Stimulated activated CD8-positive, alpha-beta memory T cell treated with anti-CD3 and anti-CD28 coated beads, Interleukin-4, amount 100 ng/mL, for 4 hours (primary cell): ENCODE measurements around the gene BBLN.

Source experiments
- DNase-seq, 2 donors: peaks; one replicate each; pipeline ENCODE4 v3.0.0-alpha.2; 2020; ENCODE audit warnings: low read depth in 2 of 2, low spot score in 1 of 2

The BBLN gene

DNA sequence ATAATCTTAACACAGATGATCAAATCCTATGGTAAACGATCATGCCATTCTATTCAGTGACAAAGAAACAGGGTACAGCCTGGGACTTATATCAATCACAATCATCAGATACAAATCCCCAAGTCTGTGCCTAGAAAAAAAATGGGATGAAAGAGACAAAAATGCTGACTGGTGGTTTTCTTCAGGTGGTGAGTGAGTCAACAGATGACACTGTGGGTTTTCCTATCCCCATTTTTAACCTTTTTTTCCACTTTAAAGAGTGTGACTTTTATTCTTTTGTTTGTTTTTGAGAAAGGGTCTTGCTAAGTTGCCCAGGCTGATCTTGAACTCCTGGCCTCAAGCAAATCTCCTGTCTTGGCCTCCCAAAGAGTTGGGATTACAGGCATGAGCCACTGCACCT lies 28.1 kb downstream of the BBLN start:
- DNase-seq, result no peak

DNA sequence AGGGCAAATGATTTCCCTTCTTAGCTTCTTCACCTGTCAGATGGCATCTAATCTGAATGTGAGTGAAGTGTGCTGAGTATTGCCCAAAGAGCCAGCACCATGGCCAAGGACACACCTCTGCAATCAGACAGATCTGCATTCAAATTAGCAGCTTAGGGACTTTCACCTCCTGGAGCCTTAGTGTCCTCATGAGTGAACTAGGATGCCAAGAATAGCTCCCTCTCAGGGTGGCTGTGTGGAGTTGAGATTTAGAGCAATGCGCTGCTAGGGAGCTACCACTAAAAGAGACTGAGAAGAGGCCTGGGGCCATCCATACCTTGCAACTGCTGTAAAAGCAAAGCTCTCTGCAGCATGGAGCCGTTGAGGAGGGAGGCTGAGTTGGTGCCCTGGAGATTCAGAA lies 29.9 kb downstream of the BBLN start:
- DNase-seq, result no peak

DNA sequence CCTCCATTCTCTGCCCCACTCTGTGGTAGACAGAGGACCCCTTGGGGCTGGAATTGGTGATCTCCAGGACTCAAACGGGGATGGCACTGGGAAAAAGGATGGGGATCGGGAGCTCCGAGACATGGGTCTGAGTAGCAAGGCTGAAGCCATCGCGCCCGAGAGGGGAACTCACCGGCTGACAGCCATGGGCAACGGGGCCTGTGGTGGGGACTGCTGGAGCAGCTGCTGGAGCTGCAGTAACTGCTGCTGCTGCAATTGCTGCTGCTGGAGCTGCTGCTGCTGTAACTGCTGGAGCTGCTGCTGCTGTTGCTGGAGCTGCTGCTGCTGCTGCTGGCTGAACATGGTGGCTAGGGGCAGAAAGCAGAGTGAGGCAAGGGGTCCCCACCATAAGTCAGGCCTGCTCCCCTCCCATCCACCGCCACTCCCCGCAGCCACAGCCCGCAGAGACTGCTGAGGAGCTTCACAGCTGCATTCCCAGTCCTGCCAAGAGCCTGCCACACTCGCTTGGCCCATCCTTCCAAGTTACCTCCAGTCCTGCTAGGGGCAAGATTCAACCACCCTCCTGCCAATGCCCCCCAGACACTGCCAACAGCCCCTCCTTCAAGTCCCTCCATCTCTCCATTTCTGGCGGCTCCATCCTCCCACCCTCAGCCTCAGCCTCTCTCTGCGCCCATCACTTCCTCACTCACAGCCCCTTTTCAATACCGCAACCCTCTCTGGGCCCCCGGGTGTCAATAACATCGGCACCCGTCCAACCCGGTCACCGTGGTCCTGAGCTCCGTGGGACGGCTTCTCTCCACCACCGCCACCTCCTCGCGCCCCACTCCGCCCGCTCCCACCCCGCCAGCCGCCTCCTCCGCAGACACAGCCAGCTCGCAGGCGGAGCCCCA lies 30.7 kb downstream of the BBLN start:
- DNase-seq, result no peak

DNA sequence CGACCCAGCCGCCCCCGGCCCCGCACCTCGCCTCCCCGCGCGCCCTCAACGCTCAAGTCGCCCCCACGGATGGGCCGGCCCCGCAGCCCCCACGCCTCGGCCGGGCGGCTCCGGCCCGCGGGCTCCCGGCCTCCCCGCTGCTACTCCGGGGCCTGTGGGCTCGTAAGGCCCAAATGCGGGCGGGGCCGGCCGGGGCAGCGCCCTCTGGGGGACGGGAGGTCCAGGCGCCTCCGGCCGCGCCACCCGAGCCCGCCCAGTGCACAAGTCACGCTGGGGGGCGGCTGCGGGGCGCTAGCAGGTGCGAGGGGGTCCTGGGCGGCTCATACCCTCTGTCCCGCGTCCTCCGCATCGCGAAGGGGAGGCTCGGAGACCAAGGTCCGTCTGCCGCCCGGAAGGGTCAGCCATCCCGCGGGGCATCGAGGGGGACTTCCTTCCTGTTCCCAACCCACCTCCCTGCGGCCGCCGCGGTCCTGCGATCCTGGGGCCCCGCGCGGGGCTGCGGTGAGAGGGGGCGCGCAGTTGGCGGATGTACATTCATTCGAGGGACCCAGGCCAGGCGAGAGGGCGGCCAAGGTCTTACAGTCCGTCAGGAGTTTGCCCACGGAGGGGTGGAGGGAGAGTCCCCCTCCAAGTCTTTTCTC lies 31.5 kb downstream of the BBLN start, which contains the start of gene CIZ1:
Gene CIZ1, minus strand, starts transcription at position 167 of the 641 bp plus-strand sequence. CDS start 715 bp downstream, outside the sequence.
- peak; percentile 38 to 42 for DNase-seq

DNA sequence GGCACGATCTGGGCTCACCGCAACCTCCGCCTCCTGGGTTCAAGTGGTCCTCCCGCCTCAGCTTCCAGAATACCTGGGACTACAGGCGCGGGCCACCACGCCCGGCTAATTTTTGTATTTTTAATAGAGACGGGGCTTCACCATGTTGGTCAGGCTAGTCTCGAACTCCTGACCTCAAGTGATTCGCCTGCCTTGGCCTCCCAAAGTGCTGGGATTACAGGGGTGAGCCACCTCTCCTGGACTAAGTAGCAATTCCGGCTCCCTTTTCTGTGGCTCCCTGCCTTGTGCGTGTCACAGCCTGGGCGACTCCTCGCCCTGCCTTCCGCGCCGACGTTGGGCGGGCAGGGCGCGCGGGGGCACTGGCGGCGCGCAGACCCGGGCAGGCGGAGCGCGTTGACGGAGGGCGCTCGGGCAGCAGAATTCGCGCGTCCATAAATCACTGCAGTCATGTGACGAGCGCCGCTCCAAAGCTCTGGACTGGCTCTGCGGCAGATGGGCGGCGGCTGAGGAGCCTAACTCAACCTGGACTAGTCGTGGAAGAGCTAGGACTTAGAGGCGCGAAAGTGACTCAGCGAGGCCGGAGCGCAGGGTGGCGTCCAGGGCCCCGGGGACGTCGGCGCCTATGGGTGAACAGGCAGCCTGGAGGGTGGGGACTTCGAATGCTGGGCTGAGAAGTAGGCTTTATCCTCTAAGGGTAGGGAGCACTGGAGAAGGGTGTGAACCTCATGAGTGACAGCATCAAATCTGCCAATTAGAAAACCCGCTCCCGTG lies 32.7 kb downstream of the BBLN start:
- DNase-seq, result no peak

DNA sequence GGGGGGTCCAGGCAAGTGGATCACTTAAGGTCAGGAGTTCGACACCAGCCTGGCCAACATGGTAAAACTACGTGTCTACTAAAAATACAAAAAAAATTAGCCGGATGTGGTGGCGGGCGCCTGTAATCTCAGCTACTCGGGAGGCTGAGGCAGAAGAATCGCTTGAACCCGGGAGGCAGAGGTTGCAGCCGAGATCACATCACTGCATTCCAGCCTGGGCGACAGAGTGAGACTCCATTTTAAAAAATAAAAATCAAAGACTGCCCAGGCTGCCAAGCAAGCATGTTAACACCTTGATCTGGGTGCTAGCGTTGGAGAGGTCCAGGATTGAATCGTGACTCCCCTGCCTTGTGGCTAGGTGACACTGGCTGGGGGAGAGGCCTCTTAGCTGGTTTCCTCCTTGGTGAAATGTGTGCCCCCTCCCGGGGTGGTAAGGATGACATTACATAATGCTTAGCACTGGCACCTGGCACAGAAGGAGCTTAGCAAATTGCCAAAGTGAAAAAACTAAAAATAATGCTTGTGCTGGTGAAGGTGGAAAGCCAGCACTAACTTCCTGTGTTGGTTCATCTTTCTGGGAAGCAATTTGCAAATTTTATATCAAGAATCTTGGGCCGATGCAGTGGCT lies 33.5 kb downstream of the BBLN start:
- no peak for DNase-seq

DNA sequence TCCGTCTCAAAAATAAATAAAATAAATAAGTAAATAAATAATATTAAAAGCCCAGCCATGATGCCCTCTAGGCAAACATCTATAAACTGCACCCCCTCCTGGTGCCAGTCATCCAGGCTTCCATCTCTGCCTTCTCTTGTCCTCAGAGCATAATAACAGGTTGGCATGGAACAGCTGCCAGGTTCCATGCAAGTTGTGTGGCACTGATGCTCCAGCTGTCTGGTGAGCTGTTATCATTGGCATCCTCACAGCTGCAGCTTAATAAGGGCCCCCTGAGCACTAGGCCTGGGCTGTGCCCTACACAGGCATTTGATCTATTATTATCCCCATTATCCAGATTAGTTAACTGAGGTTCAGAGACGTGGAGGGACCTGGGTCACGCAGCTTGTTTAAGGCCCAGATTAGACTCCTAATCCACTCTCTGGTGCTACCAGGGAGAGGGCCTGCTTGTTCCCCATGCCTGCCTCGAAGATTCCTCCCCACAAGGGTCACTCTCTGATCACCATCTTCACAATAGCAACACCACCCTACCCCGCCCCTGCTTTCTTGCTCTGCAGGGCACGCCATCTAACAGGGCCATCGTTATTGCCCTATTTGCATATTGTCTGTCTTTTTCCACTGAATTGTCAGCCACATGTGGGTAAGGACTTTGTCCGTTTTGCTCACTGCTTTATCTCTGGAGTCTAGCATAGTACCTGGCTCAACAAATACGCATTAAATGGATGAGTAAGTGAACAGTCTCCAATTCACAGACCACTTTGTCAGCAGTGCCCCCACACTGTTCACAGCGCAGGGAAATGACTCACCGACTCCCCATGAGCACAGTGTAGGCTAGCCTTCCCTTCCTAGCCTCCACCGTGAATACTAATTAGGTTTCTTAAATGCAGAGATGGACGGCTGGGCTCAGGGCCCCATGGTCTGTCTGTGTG lies 41.6 kb downstream of the BBLN start:
- no peak for DNase-seq

DNA sequence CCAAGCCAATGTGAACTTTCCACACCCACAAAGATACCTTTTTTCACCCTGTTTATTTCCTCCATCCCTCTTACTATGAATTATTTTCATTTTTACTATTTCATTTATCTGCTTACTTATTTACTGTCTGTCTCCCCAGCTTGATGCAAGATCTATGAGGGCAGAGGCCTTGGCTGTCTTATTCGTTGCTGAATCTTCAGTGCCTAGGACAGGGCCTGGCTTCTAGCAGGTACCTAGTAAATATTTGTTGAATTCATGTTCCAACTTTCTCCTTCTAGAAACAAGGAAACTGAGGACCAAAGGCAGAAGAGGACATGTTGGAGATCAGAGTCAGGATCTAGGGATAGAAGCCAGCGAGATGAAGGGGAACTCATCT lies 42.6 kb downstream of the BBLN start:
- no peak for DNase-seq

DNA sequence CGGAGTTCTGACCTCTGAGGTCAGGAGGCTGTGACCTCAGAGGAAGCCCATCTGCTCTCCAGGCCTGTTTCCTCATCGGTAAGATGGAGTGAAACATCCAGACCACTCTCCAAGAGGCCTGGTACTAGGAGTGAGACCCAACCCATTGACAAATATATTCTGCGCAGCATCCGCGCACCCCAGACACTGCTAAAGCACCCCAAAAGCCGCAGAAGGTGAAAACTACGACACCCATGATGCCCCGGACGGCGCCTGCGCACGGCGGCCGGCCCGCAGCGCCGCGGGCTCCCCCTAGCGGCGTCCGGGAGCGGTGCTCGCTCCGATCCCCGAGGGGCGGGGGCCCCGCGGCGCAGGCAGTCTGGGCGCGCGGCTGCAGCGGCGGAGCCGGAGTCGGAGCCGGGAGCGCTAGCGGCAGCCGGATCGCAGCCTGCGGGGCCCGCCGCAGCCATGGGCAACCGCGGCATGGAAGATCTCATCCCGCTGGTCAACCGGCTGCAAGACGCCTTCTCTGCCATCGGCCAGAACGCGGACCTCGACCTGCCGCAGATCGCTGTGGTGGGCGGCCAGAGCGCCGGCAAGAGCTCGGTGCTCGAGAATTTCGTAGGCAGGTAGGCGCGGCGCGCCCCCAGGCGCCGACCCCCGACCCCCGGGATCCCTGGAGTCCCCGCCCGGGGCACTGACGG lies 43.1 kb downstream of the BBLN start, which contains the start of gene DNM1:
Gene DNM1, plus strand, starts transcription at position 356 of the 683 bp plus-strand sequence. Its CDS starts 92 bp downstream, at position 448.
- DNase-seq, result peak in 1 of 2 donors; percentile 22

DNA sequence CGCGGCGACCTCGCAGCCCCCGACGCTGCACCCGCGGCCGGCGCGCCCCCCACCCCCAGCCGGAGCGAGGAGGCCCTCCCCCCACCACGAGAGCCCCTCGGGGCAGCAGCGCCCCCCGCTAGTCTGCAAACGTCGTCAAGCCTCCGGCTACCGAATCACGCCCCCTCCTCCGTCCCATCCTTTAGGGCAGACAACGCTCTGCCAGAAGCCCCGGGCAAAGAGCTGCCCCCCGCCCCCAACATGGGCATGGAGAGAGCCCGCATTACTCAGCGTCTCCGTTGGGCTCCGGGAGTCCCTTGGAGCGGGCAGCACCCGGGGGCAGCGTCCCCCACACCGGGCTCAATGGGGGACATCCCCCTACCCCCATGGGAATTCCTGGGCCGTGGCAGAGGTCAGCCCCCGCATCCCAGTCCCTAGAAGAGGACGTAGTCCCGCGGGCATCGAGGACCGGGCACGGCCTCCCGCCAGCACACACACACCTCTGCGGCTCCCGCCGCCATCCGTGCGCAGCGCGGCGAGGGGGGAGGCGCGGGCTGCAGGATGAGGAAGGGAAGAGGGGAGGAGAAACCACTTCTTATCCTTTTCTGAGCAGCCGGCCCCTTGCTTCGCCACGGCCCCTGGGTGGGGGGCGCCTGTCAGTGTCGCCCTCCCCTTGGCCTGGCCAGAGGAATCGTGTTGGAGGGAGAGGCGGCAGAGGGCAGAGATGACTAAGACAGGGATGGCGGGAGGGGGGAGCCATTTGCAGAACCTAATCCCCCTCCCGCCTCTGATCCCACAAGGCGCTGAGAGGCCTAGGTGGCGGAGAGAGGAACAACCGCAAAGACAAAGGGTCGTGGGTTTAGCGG lies 43.9 kb downstream of the BBLN start:
- DNase-seq, result no peak

DNA sequence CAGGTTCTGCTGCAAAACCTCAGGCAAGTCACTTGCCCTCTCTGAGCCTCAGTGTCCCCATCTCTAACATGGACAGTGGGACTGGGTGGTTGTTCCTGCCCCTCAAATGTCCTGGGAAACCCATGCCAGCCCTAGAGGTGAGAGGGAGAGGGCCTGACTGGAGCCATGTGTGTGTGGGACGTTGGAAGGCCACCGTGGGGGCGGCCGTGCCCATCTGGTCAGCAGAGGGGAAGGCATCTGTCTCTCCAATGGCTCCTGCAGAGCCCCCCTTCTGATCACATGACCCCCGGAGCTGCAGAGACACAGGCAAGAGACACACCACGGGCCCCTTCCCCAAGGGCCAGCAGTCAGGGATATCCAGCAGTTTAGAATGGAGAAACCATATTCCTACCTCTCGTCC lies 44.8 kb downstream of the BBLN start:
- no peak for DNase-seq

DNA sequence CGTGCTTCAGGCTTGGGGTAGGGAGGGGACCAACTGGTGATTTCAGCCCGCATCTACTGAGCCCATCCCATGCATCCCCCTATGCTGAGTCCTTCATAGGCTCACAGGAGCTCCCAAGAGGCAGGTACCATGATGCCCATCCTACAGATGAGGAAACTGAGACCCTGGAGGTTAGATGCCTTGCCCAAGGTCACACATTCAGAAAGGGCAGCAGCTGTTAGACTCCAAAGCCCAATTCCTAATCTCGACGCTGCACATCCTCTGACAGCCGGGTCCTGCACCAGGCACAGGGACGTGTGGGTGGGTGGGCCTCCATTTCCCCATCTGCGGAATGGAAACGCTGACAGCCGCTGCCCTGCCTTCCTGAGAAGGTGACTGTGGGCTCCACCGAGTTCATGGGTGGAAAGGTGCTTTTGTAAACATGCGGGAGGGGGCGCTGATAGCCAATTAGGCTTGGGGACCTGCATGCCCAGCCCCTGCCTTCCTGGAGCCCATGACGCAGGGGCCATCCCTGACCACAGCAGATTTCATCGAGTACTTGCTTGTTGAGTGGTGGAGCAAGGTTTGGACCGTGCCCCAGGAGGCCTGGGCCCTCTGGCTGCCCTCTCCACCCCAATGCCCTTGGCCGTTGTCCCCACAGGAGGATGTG lies 45.4 kb downstream of the BBLN start:
- DNase-seq, result no peak

DNA sequence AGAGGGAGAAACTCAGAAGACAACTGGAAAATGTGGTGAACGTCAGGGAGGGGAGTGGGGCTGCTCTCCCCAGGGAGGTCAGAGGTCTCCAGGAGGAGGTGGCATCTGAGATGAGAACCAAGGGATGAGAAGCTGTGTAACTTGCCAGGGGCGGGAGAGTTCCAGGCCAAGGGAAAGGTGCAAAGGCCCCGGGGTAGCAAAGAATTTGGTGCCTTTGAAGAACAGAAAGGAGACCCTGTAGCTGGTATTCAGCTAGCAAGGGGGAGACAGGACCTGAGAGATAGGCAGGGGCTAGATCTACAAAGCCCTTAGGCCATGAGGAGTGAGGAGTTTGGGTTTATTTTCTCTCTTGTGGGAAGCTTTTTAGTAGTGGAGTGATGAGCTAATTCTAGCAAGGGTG lies 46.4 kb downstream of the BBLN start:
- DNase-seq, result no peak

DNA sequence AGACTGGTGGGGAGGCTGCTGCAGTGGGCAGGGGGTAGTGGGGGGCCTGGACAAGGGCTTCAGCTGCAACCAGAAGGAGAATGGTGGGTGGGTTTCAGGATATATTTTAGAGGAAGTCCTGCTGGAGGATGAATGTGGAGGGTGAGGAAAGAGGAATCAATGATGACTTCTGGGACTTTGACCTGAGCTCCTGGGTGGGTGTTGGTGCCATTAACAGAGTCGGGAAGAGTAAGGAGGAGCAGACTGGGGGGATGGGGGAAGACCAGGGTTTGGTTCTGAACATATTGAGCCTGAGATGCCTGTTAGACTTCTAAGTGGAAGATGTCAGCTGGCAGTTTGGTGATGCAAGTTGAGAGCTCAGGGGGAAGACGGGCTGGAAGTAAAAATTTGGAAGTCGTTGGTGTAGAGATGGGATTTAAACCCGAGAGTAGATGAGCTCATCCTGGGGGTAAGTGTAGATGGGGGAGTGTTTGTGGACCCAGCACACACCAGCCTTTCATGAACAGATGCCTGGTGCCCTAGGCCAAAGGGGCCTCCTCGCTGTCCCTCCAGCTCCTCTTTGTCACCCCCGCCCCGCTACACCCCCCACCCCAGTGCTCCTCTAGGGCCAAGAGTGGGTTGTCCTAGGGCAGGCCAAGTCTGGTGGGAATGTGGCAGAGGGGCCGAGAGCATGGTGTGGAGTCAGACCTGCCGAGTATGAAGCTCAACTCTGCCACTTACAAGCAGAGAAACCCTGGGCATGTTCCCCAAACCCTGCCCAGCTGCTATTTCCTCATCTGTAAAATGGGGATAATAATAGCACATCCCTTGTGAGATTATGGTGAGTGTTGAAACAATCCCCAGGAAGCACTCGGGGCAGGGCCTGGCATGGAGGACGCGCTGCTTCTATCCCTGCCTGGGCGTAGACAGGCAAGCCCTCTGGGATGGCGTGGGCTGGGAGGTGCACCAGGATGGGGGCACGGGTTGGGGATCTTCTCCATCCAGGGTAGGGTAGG lies 47.1 kb downstream of the BBLN start:
- no peak for DNase-seq

DNA sequence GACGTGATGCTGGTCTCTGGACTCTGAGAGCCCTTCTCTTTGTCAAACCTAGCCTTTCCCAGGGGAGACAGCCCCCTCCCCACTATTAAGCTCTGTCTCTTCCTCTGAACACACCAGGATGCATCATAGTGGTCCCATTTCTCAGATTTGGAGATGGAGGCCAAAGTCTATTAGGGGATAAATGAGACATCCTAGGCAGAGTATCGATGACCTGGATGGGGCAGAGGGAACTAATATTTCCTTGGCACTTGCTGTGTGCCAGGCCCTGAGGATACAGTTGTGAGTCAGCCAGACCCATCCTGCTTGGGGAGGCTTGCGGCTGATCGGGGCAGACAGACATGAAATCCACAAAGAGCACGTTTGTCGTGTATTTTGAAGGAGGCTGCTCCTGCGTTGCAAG lies 48.3 kb downstream of the BBLN start:
- no peak for DNase-seq

DNA sequence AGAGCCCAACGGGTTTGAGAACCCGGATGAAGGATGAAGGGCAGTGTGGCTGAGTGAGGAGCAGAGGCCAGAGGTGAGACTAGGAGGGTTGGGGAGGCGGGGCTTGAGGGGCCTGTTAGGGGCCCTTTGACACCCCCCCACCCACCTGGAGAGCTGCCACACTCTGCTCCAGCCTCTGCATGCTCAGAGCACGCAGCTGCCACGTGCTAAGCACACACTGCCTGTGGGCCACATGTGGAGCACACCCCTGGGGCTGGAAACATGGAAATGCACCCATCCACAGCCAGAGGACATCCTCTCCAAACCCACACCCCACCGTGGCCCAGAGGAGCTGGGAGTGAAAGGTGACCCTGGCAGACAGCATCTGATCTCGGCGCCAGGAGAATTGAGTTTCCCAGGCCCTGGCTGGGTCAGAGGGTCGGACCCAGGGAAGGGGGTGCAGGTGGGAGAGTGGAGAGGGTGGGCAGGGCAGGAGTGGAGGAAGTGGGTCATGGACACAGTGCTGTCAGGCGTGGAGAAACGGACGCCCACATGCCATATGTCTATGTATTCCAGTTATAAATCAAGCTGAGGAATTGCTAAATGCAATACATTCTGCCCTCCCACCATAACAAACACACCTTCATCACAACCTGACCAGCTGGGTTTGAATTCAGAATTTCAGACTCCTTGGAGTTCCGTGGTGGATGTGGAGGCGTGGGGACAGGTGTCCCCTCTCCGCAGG lies 49.0 kb downstream of the BBLN start:
- no peak for DNase-seq
